HG02588 (cell line): ENCODE measurements around the gene C3.

Experiments
- ATAC-seq: cut with Tn5 transposase; IDR thresholded peaks from one replicate; pipeline ENCODE4 v1.9.1; 2021; ENCODE audit warnings: mild to moderate bottlenecking, moderate library complexity; ENCODE audit not compliant: unreplicated experiment

Gene C3

DNA sequence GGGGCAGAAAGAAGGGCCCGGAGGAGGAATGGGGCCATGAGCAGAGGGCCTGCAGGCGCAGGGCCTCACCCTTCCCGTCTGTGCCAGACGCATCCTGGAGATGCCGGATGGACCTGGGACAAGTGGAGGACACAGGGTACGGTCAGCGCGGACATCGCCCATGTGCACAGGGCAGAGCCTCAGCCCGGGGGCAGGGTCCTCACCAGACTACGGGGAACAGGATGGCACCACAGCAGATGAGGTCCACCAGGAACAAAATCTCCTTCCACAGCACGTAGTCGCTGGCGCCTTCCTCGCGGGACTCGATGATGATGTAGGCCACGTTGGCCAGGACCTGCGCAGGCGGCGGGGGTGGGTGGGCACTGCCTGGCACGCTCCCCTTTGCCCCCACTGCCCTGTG is 11.4 kb upstream of the C3 start:
- no peak for ATAC-seq

DNA sequence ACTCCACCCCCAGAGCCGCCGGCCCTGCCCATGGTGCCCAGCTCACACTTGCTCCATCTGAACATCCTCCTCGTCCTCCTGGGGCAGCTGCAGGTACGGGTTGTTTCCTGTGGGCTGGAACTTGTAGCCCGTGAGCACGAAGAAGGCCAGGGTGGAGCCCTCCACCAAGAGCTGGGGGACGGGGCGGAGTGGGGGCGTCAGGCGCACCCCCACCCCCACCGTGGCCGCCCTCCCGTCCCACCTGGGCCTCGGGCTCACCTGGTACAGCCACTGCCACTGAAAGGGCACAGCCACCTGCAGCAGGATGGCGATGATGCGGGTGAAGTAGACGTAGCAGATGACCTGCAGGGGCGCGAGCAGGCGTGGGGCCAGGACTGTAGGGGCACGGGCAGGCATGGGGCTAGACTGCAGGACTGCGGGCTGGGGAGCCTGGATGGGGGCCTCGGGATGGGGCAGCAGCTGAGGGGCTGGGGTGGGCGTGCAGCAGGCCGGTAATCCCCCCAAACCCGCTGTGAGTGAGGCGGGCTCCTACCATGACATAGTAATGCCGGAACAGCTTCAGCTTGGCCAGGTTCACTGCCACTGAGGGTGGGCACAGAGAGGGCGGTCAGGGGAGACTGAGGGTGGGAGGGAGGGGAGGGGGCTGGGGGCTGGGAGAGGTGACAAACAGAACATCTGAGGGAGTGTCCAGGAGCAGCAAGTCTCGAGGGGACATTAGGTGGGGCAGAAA is 10.7 kb upstream of the C3 start:
- ATAC-seq: no peak

DNA sequence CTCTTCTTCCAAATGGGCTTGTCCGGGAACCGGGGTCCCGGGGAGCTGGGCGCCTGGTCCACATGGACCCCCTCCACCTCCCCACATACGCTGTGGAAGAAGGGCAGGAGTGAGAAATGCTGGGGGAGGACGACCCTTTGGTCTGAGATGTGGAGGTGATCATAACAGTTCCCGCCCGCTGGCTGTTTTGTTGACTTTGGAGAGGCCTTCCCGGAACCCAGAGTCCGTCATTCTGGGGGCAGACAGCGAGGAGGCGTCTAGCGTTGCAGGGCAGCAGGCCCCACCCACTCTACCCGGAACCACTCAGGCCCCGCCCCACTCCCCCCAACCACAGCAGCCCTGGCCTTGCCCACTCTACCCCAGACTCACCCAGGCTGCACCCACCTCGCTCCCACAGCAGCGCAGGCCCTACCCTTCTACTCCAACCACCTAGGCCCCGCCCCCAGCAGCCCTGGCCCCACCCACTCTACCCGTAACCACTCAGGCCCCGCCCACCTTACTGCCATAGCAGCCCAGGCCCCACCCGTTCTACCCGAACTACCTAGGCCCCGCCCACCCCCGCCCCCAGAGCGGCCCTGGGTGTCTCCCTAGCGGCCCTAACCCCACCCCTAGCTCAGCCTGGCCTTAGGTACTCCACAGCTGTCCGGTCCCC is 9.8 kb upstream of the C3 start:
- no peak for ATAC-seq

DNA sequence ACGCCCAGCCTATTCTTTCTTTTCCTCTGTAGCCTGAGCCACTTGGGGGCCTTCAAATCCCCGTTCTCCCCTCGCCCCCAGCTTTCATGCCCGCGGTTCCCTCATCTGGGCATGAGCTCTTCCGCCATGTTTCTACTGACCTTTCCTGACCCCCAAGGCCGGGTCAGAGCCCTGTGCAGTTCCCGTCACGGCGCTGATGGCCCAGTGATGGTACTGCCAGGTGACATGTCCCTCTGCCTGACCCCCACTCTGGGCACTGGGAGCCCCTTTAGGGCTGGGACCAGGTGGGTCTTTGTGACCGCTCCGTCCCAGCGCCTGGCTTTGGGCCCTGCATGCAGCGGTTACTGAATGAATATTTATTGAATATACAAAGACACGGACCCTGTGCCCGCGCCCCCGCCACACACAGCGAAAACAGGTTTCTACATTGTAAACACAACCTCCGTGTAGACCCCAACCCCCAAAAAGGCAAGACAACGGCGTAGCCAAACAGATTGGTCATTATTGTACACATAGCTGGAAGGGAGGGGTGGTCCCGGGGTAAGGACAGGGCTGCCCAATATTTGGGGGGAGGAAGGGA is 9.2 kb upstream of the C3 start:
- ATAC-seq: no peak

DNA sequence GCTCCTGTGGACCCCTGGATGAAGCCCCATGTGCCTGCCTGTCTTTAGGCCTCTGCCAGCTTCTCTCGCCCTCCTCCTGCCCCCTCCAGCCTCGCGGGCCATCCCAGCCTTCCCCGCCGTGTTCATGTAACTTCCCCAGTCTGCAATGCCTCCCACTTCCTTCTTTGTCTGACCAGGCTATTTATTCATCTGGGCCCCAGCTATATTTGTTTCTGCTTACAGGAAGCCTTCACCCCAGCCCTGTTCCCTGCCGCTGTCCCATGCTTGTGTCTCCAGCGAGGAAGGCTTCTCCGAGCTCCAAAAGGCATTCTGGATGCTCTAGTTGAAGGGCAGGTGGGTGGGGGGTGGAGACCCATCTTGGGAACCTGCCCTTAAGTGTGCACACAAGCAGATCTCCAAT is 7.9 kb upstream of the C3 start:
- no peak for ATAC-seq

DNA sequence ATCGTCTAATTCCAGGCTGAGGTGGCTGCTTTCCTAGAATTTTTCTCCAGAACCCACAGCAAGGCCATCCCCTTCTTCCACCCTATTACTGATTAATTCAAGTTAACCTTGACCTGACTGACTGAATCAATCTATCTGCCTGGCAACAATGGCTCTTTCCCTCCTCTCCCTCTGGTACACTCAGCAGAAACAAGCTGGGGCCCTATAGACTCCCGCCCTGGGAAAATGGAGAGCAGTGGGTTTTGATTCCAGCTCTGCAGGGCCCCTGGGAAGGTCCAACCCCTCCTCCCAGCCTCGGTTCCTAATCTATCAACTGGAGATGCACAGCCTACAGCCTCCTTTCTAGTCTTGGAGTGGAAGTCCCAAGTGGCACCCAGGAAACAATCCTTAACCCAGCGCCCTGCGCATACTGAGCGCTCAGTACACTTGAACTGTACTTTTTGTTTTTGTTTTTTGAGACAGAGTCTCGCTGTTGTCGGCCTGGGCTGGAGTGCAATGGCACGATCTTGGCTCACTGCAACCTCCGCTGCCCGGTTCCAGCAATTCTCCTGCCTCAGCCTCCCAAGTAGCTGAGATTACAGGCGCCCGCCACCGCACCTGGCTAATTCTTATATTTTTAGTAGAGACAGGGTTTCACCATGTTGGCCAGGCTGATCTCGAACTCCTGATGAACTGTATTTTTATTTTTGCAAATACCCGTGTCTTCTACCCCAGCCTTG is 5.2 kb upstream of the C3 start:
- no peak for ATAC-seq

DNA sequence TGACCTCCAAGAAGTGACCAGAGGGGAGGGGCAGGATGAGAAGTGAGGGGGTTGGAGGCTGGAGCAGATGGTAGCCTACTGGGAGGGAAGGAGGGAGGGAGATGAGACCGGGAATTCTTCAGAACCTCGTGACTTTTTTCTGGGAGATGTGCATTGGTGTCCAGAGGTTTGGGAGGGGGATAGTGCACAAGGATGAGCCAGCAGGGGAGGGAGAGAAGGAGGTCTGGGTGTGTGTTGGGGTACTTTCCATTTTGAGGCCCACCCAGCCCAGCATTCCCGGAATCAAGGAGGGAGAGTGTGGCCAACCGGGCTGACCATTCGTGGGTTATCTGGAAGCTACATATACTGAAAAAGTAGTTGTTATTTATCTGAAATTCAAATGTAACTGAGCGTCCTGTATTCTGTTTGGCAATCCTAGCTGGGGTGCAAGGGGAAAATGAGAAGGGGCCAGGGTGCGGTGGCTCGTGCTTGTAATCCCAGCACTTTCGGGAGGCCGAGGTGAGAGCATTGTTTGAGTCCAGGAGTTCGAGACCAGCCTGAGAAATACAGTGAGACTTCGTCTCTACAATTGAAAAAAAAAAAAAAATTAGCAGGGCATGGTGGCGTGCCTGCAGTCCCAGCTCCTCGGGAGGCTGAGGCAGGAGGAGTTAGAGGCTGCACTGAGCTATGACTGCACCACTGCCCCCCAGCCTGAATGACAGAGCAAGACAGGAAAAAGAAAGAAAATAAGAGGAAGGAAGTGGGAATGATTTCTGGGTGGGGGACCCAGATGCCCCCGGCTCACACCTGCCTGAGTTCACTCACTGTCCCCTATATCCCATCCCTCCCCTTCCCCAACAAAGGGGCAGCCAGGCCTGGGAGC is 4.4 kb upstream of the C3 start:
- no peak for ATAC-seq

DNA sequence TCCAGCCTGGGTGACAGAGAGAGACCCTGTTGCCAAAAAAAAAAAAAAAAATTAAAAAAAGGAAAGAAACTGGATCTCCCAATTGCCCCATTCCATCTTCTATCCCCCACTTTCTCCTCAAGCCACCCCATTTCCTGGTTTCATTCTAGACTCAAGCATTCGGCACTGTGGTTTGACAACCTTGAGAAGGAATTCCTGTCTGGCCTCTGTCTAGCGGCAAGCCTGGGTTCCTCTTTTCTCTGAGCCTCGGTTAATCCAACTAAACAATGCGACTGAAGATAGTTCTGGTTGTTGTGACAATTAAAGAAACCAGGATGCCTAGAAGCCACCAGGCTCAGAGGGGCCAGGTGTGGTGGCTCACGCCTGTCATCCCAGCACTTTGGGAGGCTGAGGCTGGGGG is 3.3 kb upstream of the C3 start:
- ATAC-seq: no peak

DNA sequence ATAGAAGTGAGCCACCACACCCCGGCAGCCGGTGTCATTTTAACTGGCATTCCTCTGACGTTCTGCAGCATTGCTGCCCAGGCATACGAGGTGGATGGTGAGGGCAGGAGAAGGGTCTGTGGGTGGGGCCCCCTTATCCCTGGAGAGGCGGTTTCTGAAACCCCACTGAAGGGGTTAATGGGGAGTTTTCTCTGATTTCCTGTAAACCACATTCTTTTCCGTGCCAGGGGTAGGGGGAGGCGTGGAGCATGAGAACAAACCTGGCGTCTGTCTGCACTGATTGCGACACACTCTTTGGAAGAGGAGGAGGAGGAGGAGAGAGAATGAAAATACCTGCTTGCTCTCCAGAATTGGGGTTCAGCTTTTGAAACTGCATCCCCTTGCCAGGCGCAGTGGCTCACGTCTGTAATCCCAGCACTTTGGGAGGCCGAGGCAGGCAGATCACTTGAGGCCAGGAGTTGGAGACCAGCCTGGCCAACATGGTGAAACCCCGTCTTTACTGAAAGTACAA is 2.7 kb upstream of the C3 start:
- no peak for ATAC-seq

DNA sequence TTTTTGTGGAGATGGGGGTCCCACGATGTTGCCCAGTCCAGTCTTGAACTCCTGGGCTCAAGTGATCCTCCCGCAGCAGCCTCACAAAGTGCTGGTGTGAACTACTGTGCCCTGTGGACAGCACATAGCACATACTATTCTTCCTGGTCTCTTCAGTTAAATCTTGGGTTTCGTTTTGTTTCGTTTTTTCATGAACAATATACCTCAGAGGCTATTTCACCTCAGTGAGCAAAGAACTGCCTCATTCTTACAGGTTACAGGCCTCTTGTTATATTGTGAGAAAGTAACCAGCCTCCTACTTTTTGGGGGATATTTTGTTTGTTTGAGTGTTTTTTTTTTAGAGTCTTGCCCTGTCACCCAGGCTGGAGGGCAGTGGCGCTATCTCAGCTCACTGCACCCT is 1.3 kb upstream of the C3 start:
- ATAC-seq: no peak

DNA sequence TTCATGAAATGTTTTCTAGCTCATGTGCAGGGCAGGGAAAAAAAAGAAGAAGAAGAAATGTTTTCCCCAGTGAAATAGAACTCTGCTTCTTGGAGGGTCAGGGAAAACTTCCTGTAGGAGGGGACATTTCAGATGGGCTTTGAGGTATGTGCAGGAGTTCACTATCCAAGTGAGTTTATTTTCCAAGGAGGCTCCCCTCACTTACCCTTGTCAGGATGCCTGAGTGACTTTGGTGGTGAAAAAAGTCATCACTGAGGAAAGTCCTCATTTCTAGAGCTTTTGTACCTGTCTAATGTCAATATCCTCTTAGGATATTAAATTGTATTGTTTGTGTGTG is 656 bp upstream of the C3 start:
- ATAC-seq: no peak

DNA sequence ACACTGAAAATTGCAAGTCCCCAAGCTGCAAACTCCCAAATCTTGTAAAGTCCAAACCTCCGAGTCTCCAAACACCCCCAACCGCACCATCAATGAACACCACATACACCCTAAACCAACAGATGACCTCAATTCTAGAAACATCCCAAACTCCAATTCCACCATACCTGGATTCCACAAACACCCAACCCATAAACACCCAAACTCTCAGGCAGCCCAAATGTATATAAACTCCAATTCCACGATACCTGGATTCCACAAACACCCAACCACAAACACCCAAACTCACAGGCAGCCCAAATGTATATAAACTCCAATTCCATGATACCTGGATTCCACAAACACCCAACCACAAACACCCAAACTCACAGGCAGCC is 470 bp downstream of the C3 start:
- ATAC-seq: no peak

DNA sequence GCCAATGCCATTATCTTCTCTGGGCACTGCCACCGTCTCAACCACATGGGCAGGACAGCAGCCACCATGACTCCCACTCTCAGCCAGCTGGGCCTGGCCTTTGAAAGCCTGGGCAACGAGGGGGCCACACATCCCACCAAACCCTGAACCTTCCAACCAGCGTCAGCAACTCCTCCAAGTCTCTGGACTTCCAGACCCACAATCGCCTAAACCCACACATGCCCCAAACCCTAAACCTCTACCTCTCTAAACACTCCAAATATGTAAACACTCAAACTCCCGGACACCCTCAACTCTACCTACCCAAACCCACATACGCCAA is 949 bp downstream of the C3 start:
- ATAC-seq: no peak

DNA sequence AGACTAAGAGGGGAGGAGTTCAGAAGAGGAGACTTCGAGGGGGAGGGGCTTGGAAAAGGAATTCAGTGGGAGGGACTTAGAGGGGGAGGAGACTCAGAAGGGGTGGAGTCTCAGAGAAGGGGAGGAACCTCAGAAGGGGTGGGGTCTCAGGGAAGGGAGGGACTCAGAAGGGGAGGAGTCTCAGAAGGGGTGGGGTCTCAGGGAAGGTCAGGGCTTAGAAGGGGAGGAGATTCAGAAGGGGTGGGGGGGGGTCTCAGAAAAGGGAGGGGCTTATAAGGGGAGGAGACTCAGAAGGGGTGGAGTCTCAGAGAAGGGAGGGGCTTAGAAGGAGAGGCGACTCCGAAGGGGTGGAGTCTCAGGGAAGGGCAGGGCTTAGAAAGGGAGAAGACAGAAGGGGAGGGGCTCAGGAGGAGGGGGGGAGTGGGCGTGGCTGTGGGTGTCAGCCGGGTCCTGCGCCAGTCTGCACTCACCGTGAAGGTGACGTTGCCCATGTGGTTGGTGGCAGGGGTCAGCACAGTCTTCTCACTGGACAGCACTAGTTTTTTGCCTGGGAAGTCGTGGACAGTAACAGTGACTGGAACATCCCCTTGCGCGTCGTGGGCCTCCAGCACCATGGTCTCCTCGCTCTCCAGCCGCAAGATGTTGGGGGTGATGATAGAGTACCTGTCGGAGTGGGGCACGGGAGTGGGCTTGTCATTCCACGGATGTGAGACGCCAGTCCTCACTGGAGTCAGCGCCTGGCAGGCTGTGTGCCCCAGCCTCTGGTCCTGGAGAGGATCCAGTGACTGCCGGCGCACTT is 1.5 kb downstream of the C3 start:
- no peak for ATAC-seq

DNA sequence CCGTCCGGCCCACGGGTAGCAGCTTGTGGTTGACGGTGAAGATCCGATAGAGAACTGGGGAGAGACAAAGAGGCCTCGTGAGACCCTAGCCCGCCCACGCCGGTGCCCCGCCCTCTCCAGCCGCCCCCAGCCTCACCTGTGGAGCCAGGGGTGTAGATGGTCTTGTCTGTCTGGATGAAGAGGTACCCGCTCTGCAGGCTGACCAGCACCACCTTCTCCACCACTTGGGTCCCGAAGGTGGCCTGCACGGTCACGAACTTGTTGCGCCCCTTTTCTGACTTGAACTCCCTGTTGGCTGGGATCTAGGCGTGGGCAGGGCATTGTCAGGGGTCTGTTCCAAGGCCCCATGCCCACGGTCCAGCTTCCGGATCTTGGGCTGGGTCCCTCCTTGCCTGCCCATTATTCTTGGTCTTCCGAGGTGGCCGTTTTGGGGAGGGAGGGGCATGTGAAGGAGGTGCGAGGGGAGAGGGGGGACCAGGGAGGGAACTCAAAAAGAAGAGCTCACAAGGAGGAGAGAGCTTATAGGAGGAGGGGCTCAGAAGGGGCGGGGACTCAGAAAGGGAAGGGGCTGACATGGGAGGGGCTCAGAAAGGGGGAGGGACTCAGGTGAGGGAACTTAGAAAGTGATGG is 2.2 kb downstream of the C3 start:
- ATAC-seq: no peak

DNA sequence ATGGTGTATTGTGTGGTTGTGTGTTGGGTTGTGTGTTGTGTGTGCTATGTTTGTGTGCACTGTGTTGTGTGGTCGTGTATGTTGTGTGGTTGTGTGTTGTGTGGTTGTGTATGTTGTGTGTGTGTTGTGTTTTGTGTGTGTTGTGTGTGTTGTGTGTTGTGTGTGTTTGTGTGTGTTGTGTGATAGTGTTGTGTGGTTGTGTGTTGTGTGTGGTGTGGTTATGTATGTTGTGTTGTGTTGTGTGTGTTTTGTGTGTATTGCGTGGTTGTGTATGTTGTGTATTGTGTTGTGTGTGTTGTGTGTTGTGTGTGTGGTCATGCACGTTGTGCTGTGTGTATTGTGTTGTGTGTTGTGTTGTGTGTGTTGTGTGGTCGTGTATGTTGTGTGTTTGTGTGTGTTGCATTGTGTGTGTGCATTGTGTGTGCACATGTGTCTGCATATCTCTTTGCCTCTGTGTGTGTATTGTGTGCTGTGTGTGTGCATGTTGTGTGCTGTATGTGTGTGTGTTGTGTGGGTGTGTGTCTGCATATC is 2.9 kb downstream of the C3 start:
- ATAC-seq: no peak

DNA sequence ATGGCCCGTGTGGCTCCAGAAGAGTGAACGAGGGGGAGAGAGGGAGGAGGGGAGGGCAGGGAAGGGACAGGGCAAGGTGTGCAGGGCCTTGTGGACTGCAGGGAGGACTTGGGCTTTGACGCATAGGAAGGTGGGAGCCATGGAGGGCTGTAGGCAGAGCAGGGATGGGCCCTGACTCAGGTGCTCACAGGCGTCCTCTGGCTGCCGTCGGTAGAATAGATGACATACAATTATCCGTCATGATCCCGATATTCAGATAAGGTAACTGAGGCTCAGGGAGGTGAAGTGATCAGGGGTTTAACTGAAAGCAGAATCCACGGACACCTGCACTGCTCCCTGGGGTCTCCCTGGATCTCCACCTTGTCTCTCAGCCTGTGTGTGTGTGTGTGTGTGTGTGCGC is 3.4 kb downstream of the C3 start:
- ATAC-seq: no peak

DNA sequence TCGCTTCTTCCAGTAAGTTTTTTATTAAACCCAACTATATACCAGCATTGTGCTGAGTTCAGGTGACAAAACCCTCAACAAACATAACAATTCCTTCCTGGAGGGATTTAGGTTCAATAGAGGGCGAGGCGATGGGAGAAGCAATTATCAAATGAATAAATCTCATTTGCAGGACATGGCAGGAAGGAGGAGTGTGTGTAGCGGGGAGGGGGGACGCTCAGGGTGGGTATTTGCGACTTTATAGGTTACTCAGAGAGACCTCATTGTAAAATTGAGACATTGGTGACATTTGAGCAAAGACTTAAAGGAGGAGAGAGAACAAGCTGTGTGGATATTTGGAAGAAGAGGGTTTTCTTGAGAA is 3.9 kb downstream of the C3 start:
- ATAC-seq: no peak

DNA sequence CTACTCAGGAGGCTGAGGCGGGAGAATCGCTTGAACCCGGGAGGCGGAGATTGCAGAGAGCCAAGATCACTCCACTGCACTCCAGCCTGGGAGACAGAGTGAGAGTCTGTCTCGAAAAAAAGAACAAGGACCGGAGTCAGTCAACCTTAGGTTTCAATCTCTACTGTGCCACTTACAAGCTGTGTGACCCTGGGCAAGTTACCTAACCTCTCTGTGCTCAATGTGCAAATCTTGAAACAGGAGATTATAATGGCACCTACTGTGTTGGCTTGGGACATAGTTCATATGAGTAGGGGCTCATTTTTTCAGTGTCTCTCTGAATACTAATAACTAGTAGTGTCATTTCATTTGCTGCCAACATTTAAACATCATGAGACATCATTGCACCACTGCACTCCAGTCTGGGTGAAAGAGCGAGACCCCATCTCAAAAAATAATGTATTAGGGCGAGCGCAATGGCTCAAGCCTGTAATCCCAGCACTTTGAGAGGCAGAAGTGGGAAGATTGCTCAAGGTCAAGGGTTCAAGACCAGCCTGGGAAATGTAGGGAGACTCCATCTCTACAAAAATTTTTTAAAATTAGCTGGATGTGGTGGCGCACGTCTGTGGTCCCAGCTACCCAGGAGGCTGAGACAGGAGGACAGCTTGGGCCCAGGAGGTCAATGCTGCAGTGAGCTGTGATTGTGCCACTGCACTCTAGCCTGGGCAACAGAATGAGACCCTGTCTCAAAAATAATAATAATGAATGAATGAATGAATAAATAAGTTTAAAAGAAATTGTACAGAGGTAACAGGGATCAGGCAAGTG is 5.5 kb downstream of the C3 start:
- no peak for ATAC-seq
